HEK293T (cell line): ENCODE results near the gene MTERF4.

Experiments
- BHLHE40 ChIP-seq: fragments of 450-650 bp; IDR thresholded peaks from 2 replicates; pipeline ENCODE4 v1.6.1; 2016; ENCODE audit warnings: mild to moderate bottlenecking, moderate library complexity, borderline replicate concordance
- ELF4 ChIP-seq: fragments of 450-650 bp; IDR thresholded peaks from 2 replicates; pipeline ENCODE4 v1.6.1; 2017; ENCODE audit warnings: antibody characterized with exemption
- FOXK2 ChIP-seq: fragments of 450-650 bp; IDR thresholded peaks from 2 replicates; pipeline ENCODE4 v1.6.1; 2016; ENCODE audit warnings: mild to moderate bottlenecking
- FOXM1 ChIP-seq: fragments of 450-650 bp; IDR thresholded peaks from 2 replicates; pipeline ENCODE4 v1.6.1; 2017; ENCODE audit warnings: mild to moderate bottlenecking, borderline replicate concordance
- HDGF ChIP-seq: fragments of 450-650 bp; IDR thresholded peaks from 2 replicates; pipeline ENCODE4 v1.6.1; 2017; ENCODE audit warnings: antibody characterized with exemption, borderline replicate concordance
- L3MBTL2 ChIP-seq: fragments of 450-650 bp; conservative IDR thresholded peaks from 2 replicates; pipeline ENCODE4 v1.6.1; 2016; ENCODE audit warnings: mild to moderate bottlenecking
- LEF1 ChIP-seq: fragments of 450-650 bp; IDR thresholded peaks from 2 replicates; pipeline ENCODE4 v1.6.1; 2017; ENCODE audit warnings: mild to moderate bottlenecking, borderline replicate concordance
- NFRKB ChIP-seq: fragments of 450-650 bp; IDR thresholded peaks from 2 replicates; pipeline ENCODE4 v1.6.1; 2016; ENCODE audit warnings: mild to moderate bottlenecking, moderate library complexity
- SP1 ChIP-seq: fragments of 450-650 bp; IDR thresholded peaks from 2 replicates; pipeline ENCODE4 v1.6.1; 2017
- SUZ12 ChIP-seq: fragments of 450-650 bp; IDR thresholded peaks from 2 replicates; pipeline ENCODE4 v1.6.1; 2016; ENCODE audit warnings: mild to moderate bottlenecking
- TARDBP ChIP-seq: fragments of 450-650 bp; IDR thresholded peaks from 2 replicates; pipeline ENCODE4 v1.6.1; 2016
- ZNF384 ChIP-seq: fragments of 450-650 bp; IDR thresholded peaks from 2 replicates; pipeline ENCODE4 v1.6.1; 2016

GRCh38 chr2:241066893-241067341, 35.2 kb downstream of the MTERF4 start:
- TF ChIP-seq HDGF (no peak), SP1 (no peak), ZNF384 (no peak), NFRKB (no peak), SUZ12 (no peak), ELF4 (no peak), L3MBTL2 (no peak), FOXK2 (no peak), BHLHE40 (no peak), FOXM1 (no peak), TARDBP (no peak), LEF1 (no peak)
